OCI-LY7 (cell line): ENCODE results near the gene CFAP161.
A peak's percentile ranks its signal among the peaks of the same experiment; 100 is the strongest.

Experiments used
- EZH2phosphoT487 ChIP-seq: fragments of 200-600 bp; sonication (generic); IDR thresholded peaks from 2 replicates; pipeline ENCODE4 v1.6.1; 2018; ENCODE audit warnings: low read depth, borderline replicate concordance, mild to moderate bottlenecking, mixed run types, antibody characterized with exemption, low read length, moderate library complexity, mixed read lengths
- TF ChIP-seq, protein P1 (sequence below): fragments of 200-600 bp; sonication (generic); conservative IDR thresholded peaks from 2 replicates; pipeline ENCODE4 v1.5.1; 2014; ENCODE audit warnings: mild to moderate bottlenecking, antibody characterized with exemption, low read length, moderate library complexity, mixed read lengths

DNA sequence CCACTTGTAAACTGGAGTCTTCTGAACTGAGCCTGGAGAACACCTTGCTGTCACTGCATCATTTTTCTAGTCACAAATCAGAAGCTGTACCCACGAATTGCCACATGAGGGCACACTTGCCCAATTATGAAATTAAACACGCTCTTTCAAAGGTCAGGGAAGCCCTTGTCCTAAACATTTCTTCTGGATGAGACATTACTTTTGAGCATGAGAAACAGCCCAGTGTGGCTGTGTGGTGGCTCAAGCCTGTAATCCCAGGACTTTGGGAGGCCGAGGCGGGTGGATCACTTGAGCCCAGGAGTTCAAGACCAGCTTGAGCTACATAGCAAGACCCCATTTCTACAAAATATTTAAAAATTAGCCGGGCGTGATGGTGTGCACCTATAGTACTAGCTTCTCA lies 27.5 kb upstream of the CFAP161 start:
- TF ChIP-seq, protein P1, sequence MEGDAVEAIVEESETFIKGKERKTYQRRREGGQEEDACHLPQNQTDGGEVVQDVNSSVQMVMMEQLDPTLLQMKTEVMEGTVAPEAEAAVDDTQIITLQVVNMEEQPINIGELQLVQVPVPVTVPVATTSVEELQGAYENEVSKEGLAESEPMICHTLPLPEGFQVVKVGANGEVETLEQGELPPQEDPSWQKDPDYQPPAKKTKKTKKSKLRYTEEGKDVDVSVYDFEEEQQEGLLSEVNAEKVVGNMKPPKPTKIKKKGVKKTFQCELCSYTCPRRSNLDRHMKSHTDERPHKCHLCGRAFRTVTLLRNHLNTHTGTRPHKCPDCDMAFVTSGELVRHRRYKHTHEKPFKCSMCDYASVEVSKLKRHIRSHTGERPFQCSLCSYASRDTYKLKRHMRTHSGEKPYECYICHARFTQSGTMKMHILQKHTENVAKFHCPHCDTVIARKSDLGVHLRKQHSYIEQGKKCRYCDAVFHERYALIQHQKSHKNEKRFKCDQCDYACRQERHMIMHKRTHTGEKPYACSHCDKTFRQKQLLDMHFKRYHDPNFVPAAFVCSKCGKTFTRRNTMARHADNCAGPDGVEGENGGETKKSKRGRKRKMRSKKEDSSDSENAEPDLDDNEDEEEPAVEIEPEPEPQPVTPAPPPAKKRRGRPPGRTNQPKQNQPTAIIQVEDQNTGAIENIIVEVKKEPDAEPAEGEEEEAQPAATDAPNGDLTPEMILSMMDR = peak; percentile 85
- no peak for TF ChIP-seq EZH2phosphoT487
